Measurements from ENCODE around the gene SP2. TPM values are rescaled to one million over a fixed set of nuclear protein-coding genes. Genes with fewer than 3 reads are reported as not detected.

Gene SP2
- polyA plus RNA-seq, 10 donors = 12.3 to 18.3 (median 14.7) TPM

- no peak for DNase-seq
Observed at GRCh38 chr17:47945529-47946508, 49.8 kb downstream of the SP2 start.

- no peak for DNase-seq
Observed at GRCh38 chr17:47946516-47946915, 50.5 kb downstream of the SP2 start.

GRCh38 chr17:47946929-47947397 lies 50.9 kb downstream of the SP2 start:
- peak in 2 of 3 donors; percentile 30 to 55 for DNase-seq

- DNase-seq = no peak
Observed at GRCh38 chr17:47948706-47949196, 52.7 kb downstream of the SP2 start.

- peak; percentile 72 to 92 (median 88) for DNase-seq
Observed at GRCh38 chr17:47949197-47949759, 53.2 kb downstream of the SP2 start.

GRCh38 chr17:47949946-47950345 lies 53.9 kb downstream of the SP2 start:
- DNase-seq = no peak

GRCh38 chr17:47950448-47950847 lies 54.4 kb downstream of the SP2 start:
- DNase-seq = no peak

GRCh38 chr17:47952171-47953021 lies 56.4 kb downstream of the SP2 start:
- no peak for DNase-seq

GRCh38 chr17:47953909-47954308 lies 57.9 kb downstream of the SP2 start:
- DNase-seq = no peak

- DNase-seq = no peak
Observed at GRCh38 chr17:47955497-47956461, 59.7 kb downstream of the SP2 start.

GRCh38 chr17:47956791-47957590 lies 61.0 kb downstream of the SP2 start:
- no peak for DNase-seq

GRCh38 chr17:47957591-47958490 lies 61.8 kb downstream of the SP2 start, which contains the start of gene PRR15L:
TSS of gene PRR15L (minus strand) at chr17:47957883. CDS start at chr17:47953234, 4,649 bp downstream.
- no peak for DNase-seq

- no peak for DNase-seq
Observed at GRCh38 chr17:47959825-47960655, 64.0 kb downstream of the SP2 start.

GRCh38 chr17:47961406-47961805 lies 65.4 kb downstream of the SP2 start:
- DNase-seq = no peak

- DNase-seq = no peak
Observed at GRCh38 chr17:47962901-47963300, 66.9 kb downstream of the SP2 start.

- DNase-seq = no peak
Observed at GRCh38 chr17:47964856-47965255, 68.8 kb downstream of the SP2 start.

- peak in 1 of 3 donors; percentile 48 for DNase-seq
Observed at GRCh38 chr17:47966079-47966519, 70.1 kb downstream of the SP2 start.

All from muscle of back (tissue), 11 donors.